ENCODE data around the gene ADAT1. TPM values are rescaled to one million over a fixed set of nuclear protein-coding genes. Genes with fewer than 3 reads are reported as not detected.
"Not testable (repeated sequence)": the region's sequence is repeated elsewhere in the genome, so short reads cannot be mapped to it uniquely, and the experiment has no call there.

ADAT1 gene
- total and polyA plus RNA-seq, 12 donors: 18.0 to 191 (median 46.6) TPM

- Histone ChIP-seq H3K4me1 (replicated peaks in 1 of 2) (no peaks in the 10 kb centered on the region), H3K27me3 (no peaks in the 10 kb centered on the region), H3K9me3 (replicated peaks in 1 of 3) (no peaks in the 10 kb centered on the region), H3K4me3 (no peak overlapping the region), H3K27ac (no peak overlapping the region), H3K36me3 (replicated peaks in 1 of 2) (peaks cover 0 to 60% of the 10 kb centered on the region in 2 donors)
- TF ChIP-seq POLR2A (IDR thresholded peaks at IDR 0.05): no peak
- no peak for TF ChIP-seq CTCF (IDR thresholded peaks at IDR 0.05)
- intact Hi-C loops (cut with DNase I): no loop called here
- no peak for DNase-seq
- 92 to 96% (median 94%) methylated on average over 4 of the region's 4 CpGs for WGBS, 4 donors
These were observed 19.8 kb downstream of the ADAT1 start for GRCh38 chr16:75603241-75603640.

GRCh38 chr16:75599452-75600277, 23.4 kb downstream of the ADAT1 start:
- H3K27ac ChIP-seq: no peak overlapping the region
- no peak for TF ChIP-seq POLR2A (IDR thresholded peaks at IDR 0.05)
- H3K4me1 ChIP-seq (replicated peaks in 1 of 2): no peaks in the 10 kb centered on the region
- H3K36me3 ChIP-seq (replicated peaks in 1 of 2): peaks cover 0 to 38% of the 10 kb centered on the region in 2 donors
- intact Hi-C loops (cut with DNase I): no loop called here
- no peak overlapping the region for H3K4me3 ChIP-seq
- no peaks in the 10 kb centered on the region for H3K9me3 ChIP-seq (replicated peaks in 1 of 3)
- H3K27me3 ChIP-seq: no peaks in the 10 kb centered on the region
- 95 to 98% (median 96%) methylated on average over 6 of the region's 6 CpGs for WGBS, 4 donors
- no peak for DNase-seq

GRCh38 chr16:75593825-75594820, 29.0 kb downstream of the ADAT1 start:
- H3K27me3 ChIP-seq: no peaks in the 10 kb centered on the region
- no peak overlapping the region for H3K4me3 ChIP-seq
- 66 to 75% (median 72%) methylated on average over 17 of the region's 17 CpGs for WGBS, 4 donors
- peaks cover 0 to 6% of the 10 kb centered on the region in 2 donors for H3K4me1 ChIP-seq (replicated peaks in 1 of 2)
- H3K36me3 ChIP-seq (replicated peaks in 1 of 2): no peaks in the 10 kb centered on the region
- intact Hi-C loops (cut with DNase I): no loop called here
- no peak for TF ChIP-seq POLR2A (IDR thresholded peaks at IDR 0.05)
- no peak for TF ChIP-seq CTCF (IDR thresholded peaks at IDR 0.05)
- no peak overlapping the region for H3K27ac ChIP-seq
- peak in 2 of 7 donors; percentile 28 to 33 for DNase-seq
- no peaks in the 10 kb centered on the region for H3K9me3 ChIP-seq (replicated peaks in 1 of 3)

DNA sequence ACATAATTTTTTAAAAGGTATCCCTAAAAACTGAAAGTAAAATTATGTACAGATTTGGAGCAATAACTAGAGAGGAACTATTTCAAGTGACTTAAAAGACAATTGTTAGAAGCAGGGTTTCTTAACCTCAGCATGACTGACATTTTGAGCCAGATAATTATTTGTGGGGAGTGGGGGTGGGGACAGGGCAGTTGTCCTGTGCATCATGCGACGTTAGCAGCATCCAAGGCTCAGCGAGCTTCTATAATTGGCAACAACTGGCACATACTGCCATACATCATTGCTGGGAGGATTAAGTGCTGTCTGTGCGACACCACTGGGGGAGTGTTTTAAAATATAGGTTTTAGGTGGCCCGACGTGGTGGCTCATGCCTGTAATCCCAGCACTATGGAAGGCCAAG, 29.8 kb downstream of the ADAT1 start:
- intact Hi-C loops (cut with DNase I): no loop called here
- H3K27ac ChIP-seq: no peak overlapping the region
- H3K4me3 ChIP-seq: no peak overlapping the region
- no peak for TF ChIP-seq POLR2A (IDR thresholded peaks at IDR 0.05)
- TF ChIP-seq CTCF (IDR thresholded peaks at IDR 0.05): no peak
- 87 to 91% (median 90%) methylated on average over 6 of the region's 6 CpGs for WGBS, 4 donors
- H3K27me3 ChIP-seq: no peaks in the 10 kb centered on the region
- no peak for DNase-seq
- no peaks in the 10 kb centered on the region for H3K36me3 ChIP-seq (replicated peaks in 1 of 2)
- peaks cover 0 to 6% of the 10 kb centered on the region in 2 donors for H3K4me1 ChIP-seq (replicated peaks in 1 of 2)
- no peaks in the 10 kb centered on the region for H3K9me3 ChIP-seq (replicated peaks in 1 of 3)

- H3K4me3 ChIP-seq; DNase-seq; H3K9me3 ChIP-seq (replicated peaks in 1 of 3); H3K4me1 ChIP-seq (replicated peaks in 1 of 2); intact Hi-C loops (cut with DNase I); H3K27me3 ChIP-seq; H3K27ac ChIP-seq; H3K36me3 ChIP-seq (replicated peaks in 1 of 2): not testable (repeated sequence)
- 69 to 88% (median 75%) methylated on average over 7 to 9 of the region's 9 CpGs for WGBS, 4 donors
These were observed 31.2 kb downstream of the ADAT1 start for GRCh38 chr16:75591927-75592326.
